Measurements from ENCODE around the gene SLC4A9. TPM values are rescaled to one million over a fixed set of nuclear protein-coding genes. Genes with fewer than 3 reads are reported as not detected.

SLC4A9 gene
- total RNA-seq, 1 donor from 2014 or later = 0.23 TPM

GRCh38 chr5:140329739-140330481 is 30.1 kb upstream of the SLC4A9 start:
- peaks cover 39% of the 10 kb centered on the region for H3K4me1 Mint-ChIP-seq (ENCODE audit: unreplicated experiment)
- H3K27ac Mint-ChIP-seq (ENCODE audit: unreplicated experiment) = peak overlapping the region; percentile 95
- H3K27me3 Mint-ChIP-seq (ENCODE audit: unreplicated experiment) = peaks cover 12% of the 10 kb centered on the region
- no peak overlapping the region for H3K4me3 Mint-ChIP-seq (ENCODE audit: unreplicated experiment)
- TF ChIP-seq CTCF (IDR thresholded peaks at IDR 0.05; ENCODE audit: unreplicated experiment) = no peak
- peak; percentile 20 for DNase-seq (ENCODE audit: low spot score)
- H3K9me3 Mint-ChIP-seq (ENCODE audit: unreplicated experiment) = no peaks in the 10 kb centered on the region
- peaks cover 28% of the 10 kb centered on the region for H3K36me3 Mint-ChIP-seq (ENCODE audit: low read depth, unreplicated experiment)

GRCh38 chr5:140331638-140332037 is 28.4 kb upstream of the SLC4A9 start:
- Mint-ChIP-seq H3K36me3 (ENCODE audit: low read depth, unreplicated experiment) (peaks cover 41% of the 10 kb centered on the region), H3K4me1 (ENCODE audit: unreplicated experiment) (peaks cover 39% of the 10 kb centered on the region), H3K9me3 (ENCODE audit: unreplicated experiment) (no peaks in the 10 kb centered on the region), H3K4me3 (ENCODE audit: unreplicated experiment) (no peak overlapping the region), H3K27me3 (ENCODE audit: unreplicated experiment) (peaks cover 9% of the 10 kb centered on the region), H3K27ac (ENCODE audit: unreplicated experiment) (no peak overlapping the region)
- TF ChIP-seq CTCF (IDR thresholded peaks at IDR 0.05; ENCODE audit: unreplicated experiment) = no peak
- DNase-seq (ENCODE audit: low spot score) = no peak

DNA sequence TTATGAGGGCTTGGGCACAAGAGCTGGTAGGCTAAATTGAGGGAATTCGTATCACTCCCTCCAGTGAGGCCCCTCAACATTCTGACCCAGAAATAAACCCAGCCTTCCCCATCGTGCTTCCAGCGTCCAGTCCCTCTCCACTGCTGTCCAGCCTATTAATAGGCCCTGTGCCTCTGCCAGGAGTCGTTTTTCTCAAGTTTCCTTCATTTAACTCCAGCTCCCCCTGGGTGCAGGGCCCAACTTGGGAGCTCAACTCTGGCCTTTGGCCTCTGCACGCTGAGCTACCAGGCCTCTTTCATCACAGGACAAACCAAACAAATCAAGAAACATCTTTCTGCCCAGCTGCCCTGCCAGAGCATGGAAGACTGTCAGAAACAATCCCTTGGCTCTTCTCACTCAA is 23.6 kb upstream of the SLC4A9 start:
- peaks cover 56% of the 10 kb centered on the region for H3K36me3 Mint-ChIP-seq (ENCODE audit: low read depth, unreplicated experiment)
- peak overlapping the region; percentile 30 for H3K27ac Mint-ChIP-seq (ENCODE audit: unreplicated experiment)
- no peaks in the 10 kb centered on the region for H3K27me3 Mint-ChIP-seq (ENCODE audit: unreplicated experiment)
- no peaks in the 10 kb centered on the region for H3K9me3 Mint-ChIP-seq (ENCODE audit: unreplicated experiment)
- no peak for DNase-seq (ENCODE audit: low spot score)
- H3K4me1 Mint-ChIP-seq (ENCODE audit: unreplicated experiment) = peaks cover 15% of the 10 kb centered on the region
- peak overlapping the region; percentile 21 for H3K4me3 Mint-ChIP-seq (ENCODE audit: unreplicated experiment)
- no peak for TF ChIP-seq CTCF (IDR thresholded peaks at IDR 0.05; ENCODE audit: unreplicated experiment)

DNA sequence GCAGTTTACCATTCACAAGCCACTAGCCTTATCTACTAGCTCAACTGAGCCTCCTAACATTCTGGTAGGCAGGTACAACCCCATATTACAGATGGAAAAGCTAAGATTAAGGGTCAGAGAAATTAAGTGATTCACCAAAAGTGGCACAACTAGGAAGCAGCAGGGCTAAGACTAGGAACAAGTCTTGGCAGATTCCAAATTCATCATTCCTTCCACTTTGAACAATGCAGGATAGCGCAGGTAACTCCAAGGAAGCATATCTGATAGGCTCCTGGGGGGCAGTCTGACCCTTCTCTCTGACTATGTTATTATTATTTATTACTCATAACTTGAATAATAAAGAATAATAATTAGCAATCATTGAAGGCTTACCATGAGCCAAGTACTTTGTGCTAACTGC is 22.1 kb upstream of the SLC4A9 start:
- Mint-ChIP-seq H3K36me3 (ENCODE audit: low read depth, unreplicated experiment) (peaks cover 52% of the 10 kb centered on the region), H3K9me3 (ENCODE audit: unreplicated experiment) (no peaks in the 10 kb centered on the region), H3K4me3 (ENCODE audit: unreplicated experiment) (no peak overlapping the region), H3K4me1 (ENCODE audit: unreplicated experiment) (peaks cover 27% of the 10 kb centered on the region), H3K27ac (ENCODE audit: unreplicated experiment) (no peak overlapping the region), H3K27me3 (ENCODE audit: unreplicated experiment) (no peaks in the 10 kb centered on the region)
- TF ChIP-seq CTCF (IDR thresholded peaks at IDR 0.05; ENCODE audit: unreplicated experiment) = no peak
- no peak for DNase-seq (ENCODE audit: low spot score)

- TF ChIP-seq CTCF (IDR thresholded peaks at IDR 0.05; ENCODE audit: unreplicated experiment) = no peak
- no peak overlapping the region for H3K4me3 Mint-ChIP-seq (ENCODE audit: unreplicated experiment)
- no peak overlapping the region for H3K27ac Mint-ChIP-seq (ENCODE audit: unreplicated experiment)
- no peak for DNase-seq (ENCODE audit: low spot score)
- H3K36me3 Mint-ChIP-seq (ENCODE audit: low read depth, unreplicated experiment) = peaks cover 51% of the 10 kb centered on the region
- H3K4me1 Mint-ChIP-seq (ENCODE audit: unreplicated experiment) = peaks cover 31% of the 10 kb centered on the region
- no peaks in the 10 kb centered on the region for H3K27me3 Mint-ChIP-seq (ENCODE audit: unreplicated experiment)
- no peaks in the 10 kb centered on the region for H3K9me3 Mint-ChIP-seq (ENCODE audit: unreplicated experiment)
Measured at GRCh38 chr5:140338336-140338735, 21.7 kb upstream of the SLC4A9 start.

Data from endothelial cell (in vitro differentiated cells).